Measurements from ENCODE around the gene COL6A2. TPM values are rescaled to one million over a fixed set of nuclear protein-coding genes. Genes with fewer than 3 reads are reported as not detected.

The COL6A2 gene
- total RNA-seq (10 to 100 TPM; 33.8 to 85.2 (median 60.7) TPM), total RNA-seq (14.6 to 132 (median 54.0) reads per million in 29 experiments)
- total RNA-seq (2013) = 45.2 TPM

DNA sequence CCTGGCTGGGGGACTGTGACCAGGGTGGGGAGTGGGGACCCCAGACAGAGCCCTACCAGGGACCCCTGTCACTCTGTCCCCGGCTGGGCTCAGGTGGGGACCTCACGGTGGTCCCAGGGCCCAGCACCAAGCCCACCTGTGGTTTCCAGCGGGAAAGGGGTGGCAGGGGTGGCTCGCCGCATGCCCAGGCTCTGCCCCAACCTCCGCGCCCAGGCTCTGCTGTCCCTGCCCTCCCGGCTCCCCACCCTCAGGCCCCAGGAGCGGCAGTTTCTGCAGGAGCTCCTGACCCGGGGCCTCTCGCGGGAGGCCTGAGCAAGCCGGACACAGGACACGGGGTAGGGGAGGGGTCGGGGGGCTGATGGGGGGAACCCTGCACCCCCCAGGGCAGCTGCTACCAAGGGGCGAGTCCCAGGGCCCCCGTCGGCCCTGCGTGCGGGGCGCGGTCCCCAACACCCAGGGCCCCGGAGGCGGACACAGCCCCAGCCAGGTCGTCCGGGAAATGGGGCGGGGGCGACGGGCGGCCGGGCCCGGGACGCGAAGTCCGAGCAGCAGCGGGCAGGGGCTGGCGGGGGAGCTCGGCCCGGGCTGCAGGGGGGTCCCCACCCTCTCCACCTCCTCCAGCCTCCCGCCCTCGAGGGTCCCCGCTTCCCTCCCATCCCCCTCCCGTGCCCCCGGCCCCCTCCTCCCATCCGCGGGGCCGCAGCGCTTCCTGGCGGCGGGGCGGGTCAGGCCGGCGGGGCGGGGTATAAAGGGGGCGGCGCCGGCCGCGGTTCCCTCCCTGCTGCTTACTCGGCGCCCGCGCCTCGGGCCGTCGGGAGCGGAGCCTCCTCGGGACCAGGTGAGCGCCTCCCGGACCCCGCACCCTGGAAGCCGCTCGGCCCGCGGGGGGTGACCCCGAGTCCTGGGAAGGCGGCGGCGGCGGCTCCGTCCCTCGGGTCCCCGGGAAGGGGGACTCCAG lies at the start of gene COL6A2:
TSS of gene COL6A2 (plus strand) at position 777 of the 958 bp plus-strand sequence.
- ChIA-PET POLR2A (no interaction called here), CTCF (no interaction called here)
- DNase-seq (peak in 32 of 35 experiments; percentile 18 to 65 (median 40)), ATAC-seq (replicated peaks in 1 of 4) (peak; percentile 87 to 94 (median 90))
- H3K4me3 Mint-ChIP-seq = peak within 1 kb of the TSS; percentile 59 to 71 (median 61)
- Histone ChIP-seq H3K27me3 (replicated peaks in 1 of 2; ENCODE audit: control insufficient read depth in 2 of 2, extremely low read depth in 1 of 2, insufficient read depth in 2 of 2, low read length in 1 of 2) (peaks cover 6 to 16% of the 10 kb centered on the region in 2 experiments), H3K4me1 (ENCODE audit: control insufficient read depth in 1 of 2, extremely low read depth in 1 of 2, insufficient read depth in 2 of 2, low read length in 2 of 2) (peaks cover 0 to 38% of the 10 kb centered on the region in 2 experiments), H3K36me3 (ENCODE audit: control insufficient read depth in 2 of 2, extremely low read depth in 1 of 2, insufficient read depth in 1 of 2, low read length in 1 of 2) (no peaks in the 10 kb centered on the region), H3K9me3 (no peaks in the 10 kb centered on the region), H3K27ac (ENCODE audit: low read length) (no peak within 1 kb of the TSS), H3K4me3 (ENCODE audit: control insufficient read depth in 1 of 2, extremely low read depth in 1 of 2, low read length in 1 of 2) (peak within 1 kb of the TSS; percentile 39 to 42)
- peaks cover 24 to 34% of the 10 kb centered on the region in 2 donors for H3K27me3 Mint-ChIP-seq
- peak within 1 kb of the TSS; percentile 5 to 8 for H3K27ac Mint-ChIP-seq
- H3K9me3 Mint-ChIP-seq = peaks cover 4 to 5% (median 5%) of the 10 kb centered on the region in 3 donors
- H3K36me3 Mint-ChIP-seq = peaks cover 3% of the 10 kb centered on the region
- H3K4me1 Mint-ChIP-seq = peaks cover 2 to 14% (median 6%) of the 10 kb centered on the region in 3 donors
- WGBS (ENCODE audit: insufficient coverage) = 7% methylated on average over 66 of the region's 83 CpGs

DNA sequence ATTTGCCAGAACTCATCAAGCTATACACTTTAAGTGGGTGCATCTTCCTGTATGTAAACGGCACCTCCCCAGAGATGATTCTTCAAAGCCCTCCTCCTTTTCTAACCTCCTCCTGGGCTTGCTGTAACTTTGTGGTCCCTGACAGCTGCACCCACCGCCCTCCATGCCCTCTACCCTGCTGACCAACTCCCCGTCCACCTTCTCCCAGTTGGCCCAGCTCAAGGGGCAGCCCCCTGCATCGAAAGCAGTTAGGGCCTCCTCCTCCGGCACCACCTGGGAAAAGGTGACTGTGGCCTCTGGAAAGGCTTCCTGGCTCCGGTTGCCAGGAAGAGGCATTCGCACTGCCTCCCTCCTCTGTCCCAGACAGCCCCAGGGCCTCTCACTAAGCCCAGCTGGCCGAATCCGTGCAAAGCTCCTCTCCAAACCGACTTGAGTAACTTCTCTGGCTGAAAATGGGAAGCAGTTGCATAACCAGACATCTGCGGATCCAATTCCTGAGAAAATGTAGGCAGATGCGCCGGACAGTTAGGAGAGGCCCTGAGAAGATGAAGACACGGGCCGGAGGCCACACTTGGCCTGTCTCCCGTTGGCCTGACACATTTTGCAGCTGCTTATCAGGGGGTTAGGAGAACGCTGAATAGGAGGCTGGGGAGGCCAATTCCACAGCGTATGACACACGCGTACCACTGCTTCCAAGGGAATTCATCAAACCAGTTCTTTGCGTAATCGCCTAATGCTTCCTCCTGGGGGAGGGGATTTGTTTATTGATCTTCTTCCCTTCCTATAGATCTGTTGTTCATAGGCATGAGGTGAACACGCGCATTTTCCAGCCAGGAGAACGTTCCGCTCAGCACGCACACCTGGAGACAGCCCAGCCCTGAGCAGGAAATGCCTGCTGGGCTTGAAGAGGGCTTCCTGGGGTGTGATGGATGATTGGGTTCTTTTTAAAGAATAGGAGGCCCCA lies 48.7 kb upstream of the COL6A2 start:
- CTCF ChIA-PET = no interaction called here
- H3K4me3 ChIP-seq (ENCODE audit: control insufficient read depth in 1 of 2, extremely low read depth in 1 of 2, low read length in 1 of 2) = no peak overlapping the region
- H3K36me3 ChIP-seq (ENCODE audit: control insufficient read depth in 2 of 2, extremely low read depth in 1 of 2, insufficient read depth in 1 of 2, low read length in 1 of 2) = no peaks in the 10 kb centered on the region
- H3K27me3 Mint-ChIP-seq = peaks cover 0 to 2% of the 10 kb centered on the region in 2 donors
- POLR2A ChIA-PET = no interaction called here
- no peak for DNase-seq
- no peak overlapping the region for H3K4me3 Mint-ChIP-seq
- H3K4me1 Mint-ChIP-seq = no peaks in the 10 kb centered on the region
- ATAC-seq (replicated peaks in 1 of 4) = no peak
- 84% methylated on average over 16 of the region's 27 CpGs for WGBS (ENCODE audit: insufficient coverage)
- H3K27ac Mint-ChIP-seq = no peak overlapping the region
- no peaks in the 10 kb centered on the region for H3K36me3 Mint-ChIP-seq
- no peaks in the 10 kb centered on the region for H3K9me3 ChIP-seq
- peaks cover 0 to 24% of the 10 kb centered on the region in 2 experiments for H3K27me3 ChIP-seq (replicated peaks in 1 of 2; ENCODE audit: control insufficient read depth in 2 of 2, extremely low read depth in 1 of 2, insufficient read depth in 2 of 2, low read length in 1 of 2)
- no peak overlapping the region for H3K27ac ChIP-seq (ENCODE audit: low read length)
- no peaks in the 10 kb centered on the region for H3K9me3 Mint-ChIP-seq
- peaks cover 0 to 6% of the 10 kb centered on the region in 2 experiments for H3K4me1 ChIP-seq (ENCODE audit: control insufficient read depth in 1 of 2, extremely low read depth in 1 of 2, insufficient read depth in 2 of 2, low read length in 2 of 2)

DNA sequence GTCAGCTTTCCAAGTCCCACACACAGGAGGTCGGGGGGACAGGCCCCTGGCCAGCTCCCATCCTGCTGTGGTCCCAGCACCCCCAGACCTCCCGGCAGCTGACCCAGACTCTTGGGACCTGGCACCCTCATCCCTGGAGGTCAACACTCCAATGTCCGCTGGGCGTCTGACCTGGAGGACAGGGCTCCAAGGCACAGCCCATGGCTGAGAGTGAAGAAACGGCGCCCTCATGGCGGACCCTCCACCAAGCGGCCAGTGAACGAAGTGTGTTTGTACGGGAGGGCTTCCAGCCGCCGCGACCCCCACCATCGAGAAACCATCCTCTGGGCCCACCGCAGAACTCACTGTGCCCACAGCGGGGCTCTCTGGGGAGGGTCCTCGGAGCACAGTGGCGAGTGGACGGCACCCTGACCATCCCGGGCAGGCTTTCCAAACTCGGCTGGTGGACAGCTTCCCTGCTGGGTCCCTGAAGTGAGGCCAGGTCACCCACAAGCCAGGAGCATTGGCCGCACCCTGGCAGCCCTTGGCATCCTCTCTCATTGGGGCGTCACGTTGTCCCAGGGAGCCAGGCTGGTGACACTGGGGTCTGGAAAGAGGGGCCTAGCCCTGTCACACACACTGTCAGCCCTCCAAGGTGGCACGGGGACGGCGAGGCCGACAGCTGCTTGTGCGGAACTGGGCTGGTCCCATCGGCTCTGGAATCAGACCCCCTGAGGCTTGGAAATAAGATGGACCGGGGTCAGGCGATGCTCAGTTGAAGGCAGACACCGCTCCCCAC lies 47.8 kb upstream of the COL6A2 start:
- no peaks in the 10 kb centered on the region for H3K9me3 Mint-ChIP-seq
- Histone ChIP-seq H3K4me1 (ENCODE audit: control insufficient read depth in 1 of 2, extremely low read depth in 1 of 2, insufficient read depth in 2 of 2, low read length in 2 of 2) (peaks cover 0 to 6% of the 10 kb centered on the region in 2 experiments), H3K27me3 (replicated peaks in 1 of 2; ENCODE audit: control insufficient read depth in 2 of 2, extremely low read depth in 1 of 2, insufficient read depth in 2 of 2, low read length in 1 of 2) (peaks cover 0 to 28% of the 10 kb centered on the region in 2 experiments), H3K27ac (ENCODE audit: low read length) (no peak overlapping the region), H3K4me3 (ENCODE audit: control insufficient read depth in 1 of 2, extremely low read depth in 1 of 2, low read length in 1 of 2) (no peak overlapping the region), H3K9me3 (no peaks in the 10 kb centered on the region), H3K36me3 (ENCODE audit: control insufficient read depth in 2 of 2, extremely low read depth in 1 of 2, insufficient read depth in 1 of 2, low read length in 1 of 2) (no peaks in the 10 kb centered on the region)
- POLR2A ChIA-PET = no interaction called here
- CTCF ChIA-PET = no interaction called here
- H3K27me3 Mint-ChIP-seq = peaks cover 0 to 3% of the 10 kb centered on the region in 2 donors
- 87% methylated on average over 33 of the region's 33 CpGs for WGBS (ENCODE audit: insufficient coverage)
- H3K27ac Mint-ChIP-seq = no peak overlapping the region
- no peak overlapping the region for H3K4me3 Mint-ChIP-seq
- H3K36me3 Mint-ChIP-seq = no peaks in the 10 kb centered on the region
- no peak for DNase-seq
- no peaks in the 10 kb centered on the region for H3K4me1 Mint-ChIP-seq
- ATAC-seq (replicated peaks in 1 of 4) = no peak

DNA sequence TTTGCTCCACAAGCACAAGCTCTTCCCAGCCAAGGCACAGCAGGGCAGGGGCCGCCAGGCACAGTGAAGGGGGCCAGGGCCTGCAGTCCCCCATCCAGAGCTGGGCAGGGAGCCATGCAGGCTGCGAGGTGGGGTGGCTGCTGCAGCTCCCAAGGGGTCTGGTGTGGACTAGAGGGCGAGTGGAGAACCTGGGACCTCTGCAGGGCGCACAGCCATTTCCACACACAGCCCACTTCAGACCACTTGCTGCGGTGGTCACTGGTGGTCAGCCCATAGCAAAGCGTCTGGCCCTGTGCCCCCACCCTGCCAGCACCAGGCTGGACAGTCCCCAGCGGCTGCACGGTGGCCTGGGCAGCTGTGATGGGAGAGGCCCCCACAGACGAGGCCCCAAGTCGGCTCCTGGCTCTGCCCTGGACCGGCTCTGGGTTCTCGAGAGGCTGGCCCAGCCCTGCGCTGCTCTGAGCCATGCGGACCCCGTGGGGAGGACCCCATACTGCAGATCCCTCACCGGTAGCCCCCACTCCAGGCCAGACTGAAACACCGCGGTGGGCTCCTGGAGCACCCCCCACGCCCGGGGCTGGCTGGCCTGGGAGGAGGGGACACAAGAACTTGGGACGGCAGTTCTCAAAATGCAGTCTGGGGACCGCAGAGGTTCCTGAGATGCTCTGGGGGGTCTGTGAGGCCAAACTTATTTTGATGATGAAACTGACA lies 47.1 kb upstream of the COL6A2 start:
- no peak overlapping the region for H3K4me3 ChIP-seq (ENCODE audit: control insufficient read depth in 1 of 2, extremely low read depth in 1 of 2, low read length in 1 of 2)
- no peak overlapping the region for H3K27ac Mint-ChIP-seq
- H3K9me3 ChIP-seq = no peaks in the 10 kb centered on the region
- no peaks in the 10 kb centered on the region for H3K36me3 ChIP-seq (ENCODE audit: control insufficient read depth in 2 of 2, extremely low read depth in 1 of 2, insufficient read depth in 1 of 2, low read length in 1 of 2)
- H3K27ac ChIP-seq (ENCODE audit: low read length) = no peak overlapping the region
- H3K4me1 Mint-ChIP-seq = no peaks in the 10 kb centered on the region
- H3K4me1 ChIP-seq (ENCODE audit: control insufficient read depth in 1 of 2, extremely low read depth in 1 of 2, insufficient read depth in 2 of 2, low read length in 2 of 2) = peaks cover 0 to 6% of the 10 kb centered on the region in 2 experiments
- ChIA-PET POLR2A (no interaction called here), CTCF (no interaction called here)
- DNase-seq = no peak
- H3K27me3 ChIP-seq (replicated peaks in 1 of 2; ENCODE audit: control insufficient read depth in 2 of 2, extremely low read depth in 1 of 2, insufficient read depth in 2 of 2, low read length in 1 of 2) = peaks cover 0 to 35% of the 10 kb centered on the region in 2 experiments
- peaks cover 0 to 3% of the 10 kb centered on the region in 2 donors for H3K27me3 Mint-ChIP-seq
- H3K9me3 Mint-ChIP-seq = no peaks in the 10 kb centered on the region
- no peak overlapping the region for H3K4me3 Mint-ChIP-seq
- 86% methylated on average over 18 of the region's 22 CpGs for WGBS (ENCODE audit: insufficient coverage)
- no peak for ATAC-seq (replicated peaks in 1 of 4)
- H3K36me3 Mint-ChIP-seq = no peaks in the 10 kb centered on the region

DNA sequence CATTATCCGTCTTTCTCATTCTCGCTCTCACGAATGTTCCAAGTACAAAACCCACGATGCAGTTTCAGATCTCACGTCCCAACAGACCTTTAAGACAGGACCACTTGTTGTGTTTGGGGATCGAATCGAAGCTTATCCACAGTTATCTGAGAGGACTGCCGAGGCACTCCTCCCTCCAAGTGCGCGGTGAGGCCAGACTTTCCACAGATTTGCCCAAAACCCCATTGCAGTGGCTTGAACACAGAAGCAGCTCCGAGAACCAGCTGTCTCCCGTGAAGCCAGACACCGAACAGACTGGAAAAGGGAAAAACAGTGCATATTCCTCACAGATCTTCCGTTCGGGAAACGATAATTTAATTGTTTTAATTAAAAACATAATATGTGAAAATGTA lies 46.5 kb upstream of the COL6A2 start:
- WGBS (ENCODE audit: insufficient coverage) = 64% methylated on average over 8 of the region's 16 CpGs
- Mint-ChIP-seq H3K27ac (no peak overlapping the region), H3K36me3 (no peaks in the 10 kb centered on the region), H3K27me3 (peaks cover 0 to 8% of the 10 kb centered on the region in 2 donors), H3K9me3 (no peaks in the 10 kb centered on the region), H3K4me3 (no peak overlapping the region), H3K4me1 (no peaks in the 10 kb centered on the region)
- ATAC-seq (replicated peaks in 1 of 4) (no peak), DNase-seq (no peak)
- POLR2A ChIA-PET = no interaction called here
- no peaks in the 10 kb centered on the region for H3K9me3 ChIP-seq
- H3K27ac ChIP-seq (ENCODE audit: low read length) = no peak overlapping the region
- peaks cover 0 to 39% of the 10 kb centered on the region in 2 experiments for H3K27me3 ChIP-seq (replicated peaks in 1 of 2; ENCODE audit: control insufficient read depth in 2 of 2, extremely low read depth in 1 of 2, insufficient read depth in 2 of 2, low read length in 1 of 2)
- no peaks in the 10 kb centered on the region for H3K36me3 ChIP-seq (ENCODE audit: control insufficient read depth in 2 of 2, extremely low read depth in 1 of 2, insufficient read depth in 1 of 2, low read length in 1 of 2)
- H3K4me3 ChIP-seq (ENCODE audit: control insufficient read depth in 1 of 2, extremely low read depth in 1 of 2, low read length in 1 of 2) = no peak overlapping the region
- H3K4me1 ChIP-seq (ENCODE audit: control insufficient read depth in 1 of 2, extremely low read depth in 1 of 2, insufficient read depth in 2 of 2, low read length in 2 of 2) = peaks cover 0 to 7% of the 10 kb centered on the region in 2 experiments
- CTCF ChIA-PET = no interaction called here
